ENCODE results near the gene SZT2.

- TF ChIP-seq EZH2phosphoT487 (IDR thresholded peaks at IDR 0.05; ENCODE audit: low read depth), result no peak
- TF ChIP-seq, protein P1, sequence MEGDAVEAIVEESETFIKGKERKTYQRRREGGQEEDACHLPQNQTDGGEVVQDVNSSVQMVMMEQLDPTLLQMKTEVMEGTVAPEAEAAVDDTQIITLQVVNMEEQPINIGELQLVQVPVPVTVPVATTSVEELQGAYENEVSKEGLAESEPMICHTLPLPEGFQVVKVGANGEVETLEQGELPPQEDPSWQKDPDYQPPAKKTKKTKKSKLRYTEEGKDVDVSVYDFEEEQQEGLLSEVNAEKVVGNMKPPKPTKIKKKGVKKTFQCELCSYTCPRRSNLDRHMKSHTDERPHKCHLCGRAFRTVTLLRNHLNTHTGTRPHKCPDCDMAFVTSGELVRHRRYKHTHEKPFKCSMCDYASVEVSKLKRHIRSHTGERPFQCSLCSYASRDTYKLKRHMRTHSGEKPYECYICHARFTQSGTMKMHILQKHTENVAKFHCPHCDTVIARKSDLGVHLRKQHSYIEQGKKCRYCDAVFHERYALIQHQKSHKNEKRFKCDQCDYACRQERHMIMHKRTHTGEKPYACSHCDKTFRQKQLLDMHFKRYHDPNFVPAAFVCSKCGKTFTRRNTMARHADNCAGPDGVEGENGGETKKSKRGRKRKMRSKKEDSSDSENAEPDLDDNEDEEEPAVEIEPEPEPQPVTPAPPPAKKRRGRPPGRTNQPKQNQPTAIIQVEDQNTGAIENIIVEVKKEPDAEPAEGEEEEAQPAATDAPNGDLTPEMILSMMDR (IDR thresholded peaks at IDR 0.05; ENCODE audit: low read depth, low read length), result no peak
Observed at GRCh38 chr1:43405219-43405875, 15.6 kb downstream of the SZT2 start.

Data from OCI-LY3 (cell line).